GM12878 (cell line): ENCODE results near the gene ZNF2. TPM values are rescaled to one million over a fixed set of nuclear protein-coding genes. Genes with fewer than 3 reads are reported as not detected.

Source experiments
- ATAC-seq: fragments of 200-7000 bp; cut with Tn5 transposase; 3 replicates; pipeline ENCODE4 v1.9.1; 2020; ENCODE audit warnings: mild to moderate bottlenecking, moderate library complexity
- BruUV-seq: library from RNA; stranded (reverse); fragments of 400-500 nt; replicated peaks from 2 replicates; lab custom pipeline; 2021; lab: Mats Ljungman, UMichigan
- CTCF ChIA-PET: fragments of 300-600 bp; sonication (Branson Sonifier 250); formaldehyde crosslinking; extraction: SDS; loops from one replicate; lab custom pipeline; 2021; ENCODE audit warnings: inconsistent platforms; lab: Yijun Ruan, JAX
- POLR2A ChIA-PET: fragments of 350-600 bp; formaldehyde crosslinking; extraction: SDS; loops from one replicate; lab custom pipeline; 2021; ENCODE audit warnings: inconsistent platforms; lab: Charles Lee
- RAD21 ChIA-PET: fragments of 300-600 bp; sonication (Branson Sonifier 250); formaldehyde crosslinking; loops from one replicate; lab custom pipeline; 2023; ENCODE audit warnings: antibody characterized with exemption; ENCODE audit not compliant: unreplicated experiment; lab: Charles Lee
- SMC1A ChIA-PET: fragments of 300-600 bp; sonication (Branson Sonifier 250); formaldehyde crosslinking; loops from one replicate; lab custom pipeline; 2023; ENCODE audit not compliant: unreplicated experiment, uncharacterized antibody; lab: Charles Lee
- DNase-seq: peaks from one replicate; pipeline ENCODE4 v3.0.0-alpha.2; 2011; ENCODE audit warnings: low read depth, low spot score
- FAIRE-seq: peaks from 3 replicates; lab custom pipeline; 2011; peaks lifted over from hg19 to GRCh38; lab: Jason Lieb, UNC
- H2AFZ ChIP-seq: 2 replicates; pipeline ENCODE4 v1.6.0; 2011; ENCODE audit warnings: low read depth, low read length, control low read depth; ENCODE audit not compliant: control insufficient read depth
- H3K27ac ChIP-seq: 2 replicates; pipeline ENCODE4 v1.5.1; 2011; ENCODE audit warnings: control low read depth; ENCODE audit not compliant: control insufficient read depth, insufficient read depth
- H3K27me3 ChIP-seq, 2 experiments: replicated peaks in 1 of 2; 2 replicates each; pipeline versions ENCODE4 v1.6.0 to v1.6.1; 2011; ENCODE audit warnings: low read length in 1 of 2; ENCODE audit not compliant: control insufficient read depth in 2 of 2, insufficient read depth in 2 of 2
- H3K36me3 ChIP-seq, 2 experiments: 2 replicates each; pipeline ENCODE4 v1.5.1; 2011; ENCODE audit warnings: low read length in 1 of 2; ENCODE audit not compliant: control insufficient read depth in 2 of 2, insufficient read depth in 2 of 2
- H3K4me1 ChIP-seq: 2 replicates; pipeline ENCODE4 v1.6.1; 2011; ENCODE audit warnings: mild to moderate bottlenecking, low read length, moderate library complexity, mixed read lengths; ENCODE audit not compliant: control insufficient read depth, insufficient read depth
- H3K4me2 ChIP-seq: 2 replicates; pipeline ENCODE4 v1.6.0; 2011; ENCODE audit warnings: control low read depth; ENCODE audit not compliant: control insufficient read depth, insufficient read depth
- H3K4me3 ChIP-seq: fragments of 200-600 bp; sonication (generic); 2 replicates; pipeline ENCODE4 v1.5.1; 2016
- H3K79me2 ChIP-seq: 2 replicates; pipeline ENCODE4 v1.6.0; 2011; ENCODE audit warnings: low read length; ENCODE audit not compliant: control insufficient read depth, insufficient read depth
- H3K9ac ChIP-seq: 2 replicates; pipeline ENCODE4 v1.8.0; 2011; ENCODE audit warnings: low read length, control low read depth, mixed read lengths; ENCODE audit not compliant: control insufficient read depth, insufficient read depth
- H3K9me3 ChIP-seq: replicated peaks from 3 replicates; pipeline ENCODE4 v1.5.1; 2011; ENCODE audit warnings: mild to moderate bottlenecking, low read length; ENCODE audit not compliant: control insufficient read depth, insufficient read depth
- H4K20me1 ChIP-seq: 2 replicates; pipeline ENCODE4 v1.6.0; 2011; ENCODE audit not compliant: control insufficient read depth, insufficient read depth
- ATF7 ChIP-seq: fragments of 450-650 bp; IDR thresholded peaks from 2 replicates; pipeline ENCODE4 v1.6.1; 2016; ENCODE audit warnings: low read depth, mild to moderate bottlenecking
- GABPA ChIP-seq: IDR thresholded peaks from 2 replicates; pipeline ENCODE4 v1.6.1; 2014; ENCODE audit warnings: antibody characterized with exemption, low read depth, mild to moderate bottlenecking, inconsistent platforms
- HCFC1 ChIP-seq: fragments of 150-350 bp; IDR thresholded peaks from 2 replicates; pipeline ENCODE4 v1.6.1; 2014; ENCODE audit warnings: low read length
- IKZF2 ChIP-seq, 2 experiments: fragments of 450-650 bp; IDR thresholded peaks; 2 replicates each; pipeline ENCODE4 v1.6.1; 2017; ENCODE audit warnings: mild to moderate bottlenecking in 2 of 2, moderate library complexity in 2 of 2
- KLF5 ChIP-seq: fragments of 450-650 bp; IDR thresholded peaks from 2 replicates; pipeline ENCODE4 v1.6.1; 2014; ENCODE audit warnings: mild to moderate bottlenecking; ENCODE audit not compliant: partially characterized antibody
- NFXL1 ChIP-seq: fragments of 450-650 bp; IDR thresholded peaks from 2 replicates; pipeline ENCODE4 v1.6.1; 2017; ENCODE audit warnings: antibody characterized with exemption, mild to moderate bottlenecking, borderline replicate concordance
- NR2C1 ChIP-seq: fragments of 450-650 bp; IDR thresholded peaks from 2 replicates; pipeline ENCODE4 v1.6.1; 2017; ENCODE audit warnings: antibody characterized with exemption, mild to moderate bottlenecking, moderate library complexity
- RBBP5 ChIP-seq: fragments of 200-600 bp; sonication (generic); conservative IDR thresholded peaks from 2 replicates; pipeline ENCODE4 v1.6.1; 2016
- TCF7 ChIP-seq: IDR thresholded peaks from 2 replicates; pipeline ENCODE4 v1.6.1; 2014; ENCODE audit warnings: antibody characterized with exemption, borderline replicate concordance
- ZBED1 ChIP-seq: IDR thresholded peaks from 2 replicates; pipeline ENCODE4 v1.6.1; 2016; ENCODE audit warnings: borderline replicate concordance
- ZNF384 ChIP-seq: IDR thresholded peaks from 2 replicates; pipeline ENCODE4 v1.6.1; 2012; ENCODE audit warnings: low read depth, mild to moderate bottlenecking, low read length, improper control_type of control experiment, borderline replicate concordance
- ZZZ3 ChIP-seq: IDR thresholded peaks from 2 replicates; pipeline ENCODE4 v1.6.1; 2011; ENCODE audit warnings: low read depth; ENCODE audit not compliant: control insufficient read depth, insufficient read length
- WGBS: methylation state at CpG from one replicate; pipeline ENCODE4 v1.1.6; 2016; ENCODE audit warnings: low lambda C conversion rate; ENCODE audit not compliant: insufficient replicate concordance, insufficient coverage; ENCODE audit errors: missing lambda C conversion rate; 5-methylcytosine and 5-hydroxymethylcytosine counted together
- in situ Hi-C: fragments of 300-500 bp; cut with MboI; formaldehyde crosslinking; loops from 9 replicates; pipeline ENCODE4 v1.14.3; 2018; ENCODE audit warnings: mixed read lengths
- intact Hi-C: fragments of 100-400 bp; cut with micrococcal nuclease; formaldehyde crosslinking; loops from one replicate; pipeline ENCODE4 v1.14.2; 2022; ENCODE audit not compliant: unreplicated experiment
- polyA plus RNA-seq, 11 experiments: library from polyadenylated mRNA; depleted of rRNA in 4 of 11; unstranded in 6 of 11; stranded (reverse) in 5 of 11; fragments of >200 nt; fragmentation: Nextera tagmentation in 4 of 11; fragmentation: Illumina TruSeq in 1 of 11; extraction: Ambion mirVana in 4 of 11; extraction: Trizol in 1 of 11; gene quantifications; 1 replicate in 1 of 11; 2 replicates in 10 of 11; pipeline versions ENCODE4 v1.2.1 to v1.2.3, GENCODE V29; 2011 to 2016; ENCODE audit warnings: inconsistent platforms in 2 of 11, missing spikeins in 2 of 11, low read depth in 1 of 11
- total RNA-seq, 4 experiments: library from RNA; depleted of rRNA in 3 of 4; stranded (reverse); fragments of >200 nt in 3 of 4; fragmentation: Illumina TruSeq in 1 of 4; extraction: Trizol in 1 of 4; gene quantifications; 2 replicates each; pipeline versions ENCODE4 v1.2.1 to v1.2.3, GENCODE V29; 2013 to 2021
- TF ChIP-seq, protein P1 (sequence below): fragments of 450-650 bp; IDR thresholded peaks from 2 replicates; pipeline ENCODE4 v1.6.1; 2016; ENCODE audit warnings: mild to moderate bottlenecking, moderate library complexity, borderline replicate concordance
- TF ChIP-seq, protein P2 (sequence below): IDR thresholded peaks from 2 replicates; pipeline ENCODE4 v1.6.1; 2011; ENCODE audit warnings: mild to moderate bottlenecking, low read depth, low read length, moderate library complexity; ENCODE audit not compliant: insufficient replicate concordance
- TF ChIP-seq, protein P3 (sequence below): fragments of 450-650 bp; IDR thresholded peaks from 2 replicates; pipeline ENCODE4 v1.6.1; 2016; ENCODE audit warnings: mild to moderate bottlenecking

Gene ZNF2
- total and polyA plus RNA-seq, 10 of the 15 experiments (the other 5 are each of a cell fraction or from before 2014, with no cell fraction given): 2.4 to 5.1 (median 3.5) TPM

DNA sequence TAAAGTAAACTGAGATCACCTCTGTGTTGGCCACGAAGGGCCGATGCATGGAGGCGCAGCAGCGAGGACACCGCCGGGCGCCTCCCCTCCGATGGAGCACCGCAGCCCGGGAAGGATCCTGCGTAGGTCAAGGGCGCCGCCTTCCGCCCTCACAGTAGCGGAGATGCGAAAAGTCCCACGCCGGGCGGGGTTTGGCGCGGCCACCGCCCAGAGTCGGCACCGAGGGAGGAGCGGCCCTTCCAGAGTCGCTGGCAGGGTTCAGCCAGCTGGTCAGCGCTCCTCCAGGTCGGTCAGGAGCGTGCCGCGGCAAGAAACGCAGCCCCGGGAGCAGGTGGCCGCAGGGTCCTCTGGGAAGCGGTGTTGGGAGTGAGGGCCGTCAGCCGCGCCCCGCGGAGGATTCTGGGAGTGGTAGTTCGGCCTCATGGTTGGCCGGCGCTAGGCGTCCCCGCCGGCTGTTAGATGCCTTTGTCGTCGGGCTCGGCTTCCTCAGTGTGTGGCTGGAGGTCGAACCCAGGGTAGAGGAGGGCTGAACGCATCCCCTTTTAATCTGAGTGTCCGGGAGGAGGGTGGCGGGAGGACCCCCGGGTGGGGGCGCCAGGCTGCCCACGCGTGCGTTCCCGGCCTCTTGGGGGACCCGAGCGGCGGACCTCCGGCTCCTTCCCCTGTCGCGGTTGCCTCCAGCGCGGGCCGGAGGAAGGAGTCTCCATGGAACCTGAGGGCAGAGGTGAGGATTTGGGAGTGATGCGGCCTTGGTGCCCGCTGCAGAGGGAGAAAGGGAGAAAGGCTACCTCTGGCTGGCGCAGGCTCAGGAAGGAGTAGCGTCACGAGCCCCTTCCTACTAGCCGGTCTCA lies 41.7 kb downstream of the ZNF2 start, which contains the start of gene ZNF892 (continued):
- TF ChIP-seq ZNF384 (no peak), NR2C1 (no peak), IKZF2 (IDR thresholded peaks at IDR 0.05) (peak; percentile 78 to 83)
- TF ChIP-seq, all 136 proteins: peak for 44

DNA sequence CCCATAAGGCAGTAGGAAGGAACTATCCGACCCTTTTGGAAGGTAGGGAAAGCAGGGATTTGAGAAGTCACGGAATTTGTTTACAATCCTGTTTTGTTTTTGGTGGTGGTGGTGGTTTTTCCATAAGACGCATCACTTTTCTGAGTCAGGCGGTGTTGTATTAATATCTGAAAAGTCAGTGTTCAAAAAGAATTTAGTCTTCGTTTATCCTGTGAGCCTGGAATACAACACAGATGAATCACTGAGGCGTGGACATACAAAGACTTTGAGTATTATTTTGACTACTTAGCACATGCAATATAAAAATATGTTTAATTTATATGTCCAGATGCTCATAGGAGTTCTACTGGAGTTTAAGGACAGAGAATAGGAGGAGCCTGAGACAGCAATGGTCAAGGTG lies 42.5 kb downstream of the ZNF2 start:
- no peaks in the 10 kb centered on the region for H3K4me1 ChIP-seq
- no peaks in the 10 kb centered on the region for H3K27me3 ChIP-seq
- WGBS: 84% methylated on average over 6 of the region's 6 CpGs
- no peaks in the 10 kb centered on the region; a peak in 2 of 4 replicates for H3K36me3 ChIP-seq
- peak overlapping the region; percentile 82 for H2AFZ ChIP-seq
- no peaks in the 10 kb centered on the region for H3K79me2 ChIP-seq
- BruUV-seq: no TSS peak
- no peaks in the 10 kb centered on the region for H4K20me1 ChIP-seq
- ChIA-PET CTCF (no interaction called here), SMC1A (no interaction called here), RAD21 (no interaction called here), POLR2A (no interaction called here)
- H3K4me3 ChIP-seq: peak overlapping the region; percentile 79
- no peak for FAIRE-seq
- no peak for ATAC-seq
- in situ Hi-C loops: no loop called here
- intact Hi-C loops: loop anchor here (10.0 kb wide), 1 partner anchor 183 kb away; the partner anchor contains the start of gene MAL
- H3K4me2 ChIP-seq: peak overlapping the region; percentile 93
- H3K27ac ChIP-seq: no peak overlapping the region
- DNase-seq: no peak
- peaks cover 15% of the 10 kb centered on the region; the same call in 2 of the 3 replicates for H3K9me3 ChIP-seq
- H3K9ac ChIP-seq: no peak overlapping the region
- TF ChIP-seq RBBP5 (no peak), ATF7 (no peak), GABPA (no peak), ZZZ3 (no peak), ZBED1 (no peak), TCF7 (no peak), KLF5 (no peak), NFXL1 (no peak), HCFC1 (no peak)
- TF ChIP-seq, protein P1, sequence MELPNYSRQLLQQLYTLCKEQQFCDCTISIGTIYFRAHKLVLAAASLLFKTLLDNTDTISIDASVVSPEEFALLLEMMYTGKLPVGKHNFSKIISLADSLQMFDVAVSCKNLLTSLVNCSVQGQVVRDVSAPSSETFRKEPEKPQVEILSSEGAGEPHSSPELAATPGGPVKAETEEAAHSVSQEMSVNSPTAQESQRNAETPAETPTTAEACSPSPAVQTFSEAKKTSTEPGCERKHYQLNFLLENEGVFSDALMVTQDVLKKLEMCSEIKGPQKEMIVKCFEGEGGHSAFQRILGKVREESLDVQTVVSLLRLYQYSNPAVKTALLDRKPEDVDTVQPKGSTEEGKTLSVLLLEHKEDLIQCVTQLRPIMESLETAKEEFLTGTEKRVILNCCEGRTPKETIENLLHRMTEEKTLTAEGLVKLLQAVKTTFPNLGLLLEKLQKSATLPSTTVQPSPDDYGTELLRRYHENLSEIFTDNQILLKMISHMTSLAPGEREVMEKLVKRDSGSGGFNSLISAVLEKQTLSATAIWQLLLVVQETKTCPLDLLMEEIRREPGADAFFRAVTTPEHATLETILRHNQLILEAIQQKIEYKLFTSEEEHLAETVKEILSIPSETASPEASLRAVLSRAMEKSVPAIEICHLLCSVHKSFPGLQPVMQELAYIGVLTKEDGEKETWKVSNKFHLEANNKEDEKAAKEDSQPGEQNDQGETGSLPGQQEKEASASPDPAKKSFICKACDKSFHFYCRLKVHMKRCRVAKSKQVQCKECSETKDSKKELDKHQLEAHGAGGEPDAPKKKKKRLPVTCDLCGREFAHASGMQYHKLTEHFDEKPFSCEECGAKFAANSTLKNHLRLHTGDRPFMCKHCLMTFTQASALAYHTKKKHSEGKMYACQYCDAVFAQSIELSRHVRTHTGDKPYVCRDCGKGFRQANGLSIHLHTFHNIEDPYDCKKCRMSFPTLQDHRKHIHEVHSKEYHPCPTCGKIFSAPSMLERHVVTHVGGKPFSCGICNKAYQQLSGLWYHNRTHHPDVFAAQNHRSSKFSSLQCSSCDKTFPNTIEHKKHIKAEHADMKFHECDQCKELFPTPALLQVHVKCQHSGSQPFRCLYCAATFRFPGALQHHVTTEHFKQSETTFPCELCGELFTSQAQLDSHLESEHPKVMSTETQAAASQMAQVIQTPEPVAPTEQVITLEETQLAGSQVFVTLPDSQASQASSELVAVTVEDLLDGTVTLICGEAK: no peak
- TF ChIP-seq, protein P2, sequence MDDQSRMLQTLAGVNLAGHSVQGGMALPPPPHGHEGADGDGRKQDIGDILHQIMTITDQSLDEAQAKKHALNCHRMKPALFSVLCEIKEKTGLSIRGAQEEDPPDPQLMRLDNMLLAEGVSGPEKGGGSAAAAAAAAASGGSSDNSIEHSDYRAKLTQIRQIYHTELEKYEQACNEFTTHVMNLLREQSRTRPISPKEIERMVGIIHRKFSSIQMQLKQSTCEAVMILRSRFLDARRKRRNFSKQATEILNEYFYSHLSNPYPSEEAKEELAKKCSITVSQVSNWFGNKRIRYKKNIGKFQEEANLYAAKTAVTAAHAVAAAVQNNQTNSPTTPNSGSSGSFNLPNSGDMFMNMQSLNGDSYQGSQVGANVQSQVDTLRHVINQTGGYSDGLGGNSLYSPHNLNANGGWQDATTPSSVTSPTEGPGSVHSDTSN: no peak
- TF ChIP-seq, protein P3, sequence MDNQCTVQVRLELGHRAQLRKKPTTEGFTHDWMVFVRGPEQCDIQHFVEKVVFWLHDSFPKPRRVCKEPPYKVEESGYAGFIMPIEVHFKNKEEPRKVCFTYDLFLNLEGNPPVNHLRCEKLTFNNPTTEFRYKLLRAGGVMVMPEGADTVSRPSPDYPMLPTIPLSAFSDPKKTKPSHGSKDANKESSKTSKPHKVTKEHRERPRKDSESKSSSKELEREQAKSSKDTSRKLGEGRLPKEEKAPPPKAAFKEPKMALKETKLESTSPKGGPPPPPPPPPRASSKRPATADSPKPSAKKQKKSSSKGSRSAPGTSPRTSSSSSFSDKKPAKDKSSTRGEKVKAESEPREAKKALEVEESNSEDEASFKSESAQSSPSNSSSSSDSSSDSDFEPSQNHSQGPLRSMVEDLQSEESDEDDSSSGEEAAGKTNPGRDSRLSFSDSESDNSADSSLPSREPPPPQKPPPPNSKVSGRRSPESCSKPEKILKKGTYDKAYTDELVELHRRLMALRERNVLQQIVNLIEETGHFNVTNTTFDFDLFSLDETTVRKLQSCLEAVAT: no peak
